Testis (tissue), 3 donors: ENCODE results near the gene PRKG2. TPM values are rescaled to one million over a fixed set of nuclear protein-coding genes. Genes with fewer than 3 reads are reported as not detected.

Experiments used
- DNase-seq: peaks from one replicate; pipeline ENCODE4 v3.0.0-alpha.2; 2019
- H3K27ac ChIP-seq, 2 donors: fragments of 200-600 bp; sonication (generic); one replicate each; pipeline ENCODE4 v1.5.1; 2019
- H3K27me3 ChIP-seq: fragments of 200-600 bp; sonication (generic); one replicate; pipeline ENCODE4 v1.5.1; 2019
- H3K36me3 ChIP-seq: fragments of 200-600 bp; sonication (generic); one replicate; pipeline ENCODE4 v1.5.1; 2017; ENCODE audit warnings: low read depth; ENCODE audit errors: missing control alignments
- H3K4me1 ChIP-seq: fragments of 200-600 bp; sonication (generic); one replicate; pipeline ENCODE4 v1.5.1; 2019
- H3K4me3 ChIP-seq, 2 donors: fragments of 200-600 bp; sonication (generic); one replicate each; pipeline ENCODE4 v1.5.1; 2017 to 2019
- H3K9me3 ChIP-seq: fragments of 200-600 bp; sonication (generic); one replicate; pipeline ENCODE4 v1.5.1; 2017
- CTCF ChIP-seq, 3 experiments: fragments of 450-650 bp in 2 of 3; fragments of 200-600 bp in 1 of 3; sonication (generic) in 1 of 3; IDR thresholded peaks; one replicate each; pipeline ENCODE4 v1.5.1; 2016 to 2019; ENCODE audit warnings: antibody characterized with exemption in 3 of 3, mild to moderate bottlenecking in 2 of 3, moderate library complexity in 1 of 3
- POLR2A ChIP-seq: fragments of 450-650 bp; IDR thresholded peaks from one replicate; pipeline ENCODE4 v1.6.1; 2017; ENCODE audit warnings: antibody characterized with exemption, mild to moderate bottlenecking, moderate library complexity
- WGBS, 2 donors: methylation state at CpG; one replicate each; pipeline ENCODE4 v1.1.5; 2018; 5-methylcytosine and 5-hydroxymethylcytosine counted together
- intact Hi-C: fragments of 100-400 bp; cut with DNase I; formaldehyde crosslinking; loops from one replicate; pipeline ENCODE4 v1.15.1; 2023; ENCODE audit warnings: low total_unique reads
- polyA plus RNA-seq: library from polyadenylated mRNA; stranded (reverse); fragments of 350-450 nt; fragmentation: Illumina TruSeq; extraction: RNeasy Lipid Tissue Mini Kit (QIAGEN cat#74804); gene quantifications from one replicate; pipeline ENCODE4 v1.2.3, GENCODE V29; 2014; ENCODE audit warnings: low read depth, low replicate concordance; ENCODE audit not compliant: insufficient read depth
- total RNA-seq, 2 donors: library from RNA; depleted of rRNA; stranded (reverse); fragments of >200 nt; gene quantifications; one replicate each; pipeline ENCODE4 v1.2.3, GENCODE V29; 2016

PRKG2 gene
- total and polyA plus RNA-seq, 3 donors from 2014 or later, result 1.3 to 2.4 (median 1.7) TPM

- WGBS, 2 donors, result 75 to 79% methylated on average over 1 of the region's 1 CpG
- Histone ChIP-seq H3K4me1 (no peaks in the 10 kb centered on the region), H3K4me3 (no peak overlapping the region), H3K27me3 (no peaks in the 10 kb centered on the region), H3K36me3 (no peaks in the 10 kb centered on the region), H3K9me3 (no peaks in the 10 kb centered on the region), H3K27ac (no peak overlapping the region)
- intact Hi-C loops, result no loop called here
- DNase-seq, result no peak
- TF ChIP-seq CTCF (IDR thresholded peaks at IDR 0.05), result no peak
- TF ChIP-seq POLR2A, result no peak
Observed at GRCh38 chr4:81180916-81181315, 34.1 kb downstream of the PRKG2 start.

DNA sequence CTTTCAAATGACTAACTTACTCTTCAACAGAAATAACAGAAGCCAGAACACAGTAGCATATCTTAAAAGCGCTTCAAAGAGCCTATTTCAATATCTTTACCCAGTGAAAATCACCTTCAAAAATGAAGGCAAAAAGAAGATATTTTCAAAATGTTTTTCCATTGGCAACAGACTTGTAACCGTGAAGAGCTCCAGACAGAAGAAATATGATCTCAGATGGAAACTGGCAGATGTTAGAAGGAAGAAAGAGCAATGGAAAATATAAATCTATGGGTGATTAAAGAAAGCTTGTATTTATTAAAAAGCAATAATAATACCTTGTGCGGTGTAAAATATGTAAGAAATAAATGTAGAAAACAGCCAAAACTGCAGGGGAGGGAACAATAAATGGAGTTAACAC is 35.7 kb downstream of the PRKG2 start:
- Histone ChIP-seq H3K9me3 (no peaks in the 10 kb centered on the region), H3K4me1 (no peaks in the 10 kb centered on the region), H3K4me3 (no peak overlapping the region), H3K36me3 (no peaks in the 10 kb centered on the region), H3K27ac (no peak overlapping the region), H3K27me3 (no peaks in the 10 kb centered on the region)
- TF ChIP-seq POLR2A (no peak), CTCF (IDR thresholded peaks at IDR 0.05) (no peak)
- DNase-seq, result no peak
- WGBS, 2 donors, result 79 to 82% methylated on average over 3 of the region's 3 CpGs
- intact Hi-C loops, result no loop called here

DNA sequence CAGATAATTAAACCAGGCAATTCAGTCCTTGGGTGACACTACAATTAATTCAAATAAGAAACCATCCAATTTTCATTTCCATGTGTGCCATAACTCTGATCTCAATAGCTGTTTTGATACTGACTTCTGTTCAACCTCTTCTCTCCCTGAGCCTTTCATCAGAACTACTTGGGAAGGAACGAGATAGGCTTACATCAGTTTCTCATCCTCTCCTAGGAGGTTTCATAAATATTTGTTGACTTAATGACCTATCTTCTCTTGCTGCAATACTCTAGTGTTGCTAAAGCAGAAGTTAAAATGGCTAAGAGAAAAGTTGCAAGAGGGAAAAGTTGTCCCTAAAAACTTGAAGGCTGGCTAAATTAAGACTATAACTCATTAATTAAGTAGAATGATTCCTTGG is 41.8 kb downstream of the PRKG2 start:
- intact Hi-C loops, result no loop called here
- TF ChIP-seq POLR2A (no peak), CTCF (IDR thresholded peaks at IDR 0.05) (no peak)
- H3K36me3 ChIP-seq, result no peaks in the 10 kb centered on the region

GRCh38 chr4:81166458-81167160 is 48.4 kb downstream of the PRKG2 start:
- 47 to 57% methylated on average over 5 of the region's 5 CpGs for WGBS, 2 donors
- Histone ChIP-seq H3K4me3 (no peak overlapping the region), H3K27me3 (no peaks in the 10 kb centered on the region), H3K36me3 (no peaks in the 10 kb centered on the region), H3K9me3 (no peaks in the 10 kb centered on the region), H3K27ac (no peak overlapping the region), H3K4me1 (no peaks in the 10 kb centered on the region)
- intact Hi-C loops, result no loop called here
- no peak for DNase-seq
- TF ChIP-seq CTCF (IDR thresholded peaks at IDR 0.05), result no peak
- no peak for TF ChIP-seq POLR2A

More for the DNA sequence above, 41.8 kb downstream of the PRKG2 start:
- Histone ChIP-seq H3K27ac (no peak overlapping the region), H3K4me1 (no peaks in the 10 kb centered on the region), H3K4me3 (no peak overlapping the region), H3K9me3 (no peaks in the 10 kb centered on the region), H3K27me3 (no peaks in the 10 kb centered on the region)
- no peak for DNase-seq
- WGBS, 2 donors, result 68 to 71% methylated on average over 1 of the region's 1 CpG

- no peak for DNase-seq
- intact Hi-C loops, result no loop called here
- H3K9me3 ChIP-seq, result no peaks in the 10 kb centered on the region
- H3K4me1 ChIP-seq, result no peaks in the 10 kb centered on the region
- 37 to 44% methylated on average over 1 of the region's 1 CpG for WGBS, 2 donors
- no peak for TF ChIP-seq CTCF (IDR thresholded peaks at IDR 0.05)
- TF ChIP-seq POLR2A, result no peak
- no peaks in the 10 kb centered on the region for H3K36me3 ChIP-seq
- no peaks in the 10 kb centered on the region for H3K27me3 ChIP-seq
- H3K27ac ChIP-seq, result no peak overlapping the region
- no peak overlapping the region for H3K4me3 ChIP-seq
Observed at GRCh38 chr4:81165861-81166430, 49.1 kb downstream of the PRKG2 start.
